ENCODE results near the gene GAB2.

GRCh38 chr11:78189851-78190250, 227.8 kb downstream of the GAB2 start:
- TF ChIP-seq EZH2 (IDR thresholded peaks at IDR 0.05; ENCODE audit: borderline replicate concordance, low read length) = no peak
- no peak for TF ChIP-seq CTCF (IDR thresholded peaks at IDR 0.05; ENCODE audit: low read length)
